Inferior parietal cortex (tissue), 1 donor: Measurements from ENCODE around the gene MTCL1.

Experiments
- DNase-seq: peaks from one replicate; pipeline ENCODE4 v3.0.0-alpha.2; 2016; ENCODE audit errors: extremely low spot score

The MTCL1 gene

GRCh38 chr18:8863427-8863826, 158.1 kb downstream of the MTCL1 start:
- DNase-seq = no peak

GRCh38 chr18:8865934-8866333, 160.6 kb downstream of the MTCL1 start:
- DNase-seq = no peak

GRCh38 chr18:8866679-8867078, 161.3 kb downstream of the MTCL1 start:
- DNase-seq = no peak

- DNase-seq = no peak
Observed at GRCh38 chr18:8868276-8868675, 162.9 kb downstream of the MTCL1 start.

- no peak for DNase-seq
Observed at GRCh38 chr18:8868779-8869415, 163.5 kb downstream of the MTCL1 start.

GRCh38 chr18:8869696-8870095, 164.3 kb downstream of the MTCL1 start:
- DNase-seq = no peak

GRCh38 chr18:8870528-8870927, 165.2 kb downstream of the MTCL1 start:
- DNase-seq = peak; percentile 43

- DNase-seq = peak; percentile 62
Observed at GRCh38 chr18:8871489-8871888, 166.1 kb downstream of the MTCL1 start.

GRCh38 chr18:8874872-8875271, 169.5 kb downstream of the MTCL1 start:
- DNase-seq = no peak

GRCh38 chr18:8876887-8877286, 171.5 kb downstream of the MTCL1 start:
- DNase-seq = no peak

GRCh38 chr18:8881103-8881502, 175.7 kb downstream of the MTCL1 start:
- DNase-seq = no peak
